Activated CD8-positive, alpha-beta memory T cell treated with anti-CD3 and anti-CD28 coated beads, Interleukin-2, amount 50 U/mL, for 4 hours (primary cell): ENCODE data around the gene ZBTB8A.
"Not testable (repeated sequence)": the region's sequence is repeated elsewhere in the genome, so short reads cannot be mapped to it uniquely, and the experiment has no call there.

Experiments
- DNase-seq: peaks from one replicate; pipeline ENCODE4 v3.0.0-alpha.2; 2020

Gene ZBTB8A

DNA sequence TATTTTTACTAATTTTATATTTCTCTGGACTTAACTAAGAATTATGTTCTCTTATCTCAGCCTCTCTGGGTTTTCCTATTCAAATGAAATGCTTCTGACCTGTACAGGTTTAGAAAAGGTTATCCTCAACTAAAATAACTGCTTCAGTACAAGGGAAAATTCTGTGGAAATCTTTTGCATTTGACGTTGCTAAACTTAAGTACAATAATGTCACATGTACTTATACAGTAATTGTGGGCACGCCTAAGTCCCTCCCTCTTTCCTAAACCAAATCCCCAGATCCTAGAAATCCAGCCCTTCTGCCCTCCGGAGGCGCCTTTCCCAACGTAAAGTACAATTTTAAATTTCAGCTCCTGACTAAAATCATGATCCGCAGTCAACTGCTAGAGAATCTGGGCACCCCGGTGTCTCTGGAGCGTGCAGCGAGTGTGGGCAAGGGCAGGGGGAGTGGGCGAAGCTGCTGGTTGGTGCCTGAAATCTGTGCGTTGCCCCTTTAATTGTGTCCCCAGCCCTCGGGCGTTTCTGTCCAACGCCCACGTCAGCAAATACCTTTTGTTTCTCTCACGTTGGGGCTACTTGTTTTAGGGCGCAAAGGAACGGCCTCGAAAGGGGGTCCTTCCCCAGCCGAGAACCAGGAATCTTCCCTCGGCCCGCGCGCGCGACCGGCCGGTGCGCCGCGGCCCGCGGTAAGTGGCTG, at the start of gene ZBTB8A:
Gene ZBTB8A, plus strand, starts transcription at position 541 of the 697 bp plus-strand sequence. CDS start 53,505 bp downstream, outside the sequence.
- no peak for DNase-seq

DNA sequence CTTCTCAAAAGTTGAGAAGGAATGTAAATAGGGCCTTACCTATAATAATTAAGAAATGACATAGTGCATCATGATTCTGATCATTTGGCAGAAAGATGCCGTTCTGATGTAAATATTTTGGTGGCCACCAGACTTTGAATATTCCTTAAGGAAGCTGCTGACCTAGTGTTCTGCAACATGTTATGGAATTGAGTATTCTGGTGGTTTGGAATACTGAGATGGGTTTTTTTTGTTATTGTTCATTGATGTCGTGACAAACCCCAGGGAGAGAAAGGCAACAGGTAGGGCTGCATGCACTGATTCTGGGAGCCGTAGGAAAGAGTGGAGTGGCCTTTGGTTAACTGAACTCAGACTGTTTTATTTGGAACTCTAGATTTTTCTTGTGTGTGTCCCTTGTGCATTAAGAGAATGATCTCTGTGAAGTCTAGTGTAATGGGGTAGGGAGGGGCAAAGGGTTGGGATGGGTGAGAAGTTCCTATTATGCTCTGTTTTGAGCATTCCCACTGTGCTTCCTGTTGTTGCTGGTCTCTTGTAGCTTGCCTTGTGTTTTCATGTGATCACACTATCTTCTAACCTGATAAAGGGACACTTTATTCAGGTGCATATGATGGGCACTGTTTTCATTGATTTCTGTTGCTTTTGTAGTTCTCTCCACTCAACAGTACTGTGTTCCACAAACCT, 49.3 kb upstream of the ZBTB8A start:
- no peak for DNase-seq

DNA sequence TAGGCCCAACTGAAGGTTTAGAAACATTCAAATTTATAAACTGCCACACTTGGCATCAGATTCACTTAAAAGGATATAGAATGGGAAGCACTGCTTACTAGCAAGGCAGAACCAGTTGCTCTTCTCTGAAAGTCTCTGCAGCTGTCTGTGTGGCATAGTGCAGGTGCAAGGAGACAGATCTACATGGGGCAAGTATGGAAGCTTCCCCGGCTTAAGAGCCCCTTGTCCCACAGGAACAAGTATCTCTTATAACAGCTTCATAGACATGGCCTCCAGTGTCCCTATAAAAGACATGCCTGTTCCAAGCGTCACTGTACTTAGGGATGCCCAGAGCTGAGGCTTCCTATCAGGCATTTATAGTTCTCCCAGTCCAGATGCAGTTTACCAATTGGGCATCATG, 47.8 kb upstream of the ZBTB8A start:
- no peak for DNase-seq

DNA sequence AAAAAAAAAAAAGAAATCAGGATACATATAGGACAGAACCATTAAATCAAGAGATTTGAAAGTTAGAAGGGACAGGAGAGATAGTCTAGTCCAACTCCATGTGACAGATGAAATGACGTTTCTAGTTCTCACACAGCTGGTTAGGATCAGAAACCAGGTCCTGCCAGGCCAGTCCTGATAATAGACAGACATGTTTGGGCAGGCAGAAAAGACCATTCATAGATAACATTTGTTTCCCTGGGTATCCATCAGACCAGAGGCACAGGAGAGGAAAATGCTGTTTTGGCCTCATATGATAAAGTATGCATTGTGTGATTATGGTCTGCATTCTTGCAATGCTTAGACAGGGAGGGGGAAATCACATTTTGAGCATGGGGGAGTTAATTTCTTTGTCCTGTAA, 45.0 kb upstream of the ZBTB8A start:
- no peak for DNase-seq

DNA sequence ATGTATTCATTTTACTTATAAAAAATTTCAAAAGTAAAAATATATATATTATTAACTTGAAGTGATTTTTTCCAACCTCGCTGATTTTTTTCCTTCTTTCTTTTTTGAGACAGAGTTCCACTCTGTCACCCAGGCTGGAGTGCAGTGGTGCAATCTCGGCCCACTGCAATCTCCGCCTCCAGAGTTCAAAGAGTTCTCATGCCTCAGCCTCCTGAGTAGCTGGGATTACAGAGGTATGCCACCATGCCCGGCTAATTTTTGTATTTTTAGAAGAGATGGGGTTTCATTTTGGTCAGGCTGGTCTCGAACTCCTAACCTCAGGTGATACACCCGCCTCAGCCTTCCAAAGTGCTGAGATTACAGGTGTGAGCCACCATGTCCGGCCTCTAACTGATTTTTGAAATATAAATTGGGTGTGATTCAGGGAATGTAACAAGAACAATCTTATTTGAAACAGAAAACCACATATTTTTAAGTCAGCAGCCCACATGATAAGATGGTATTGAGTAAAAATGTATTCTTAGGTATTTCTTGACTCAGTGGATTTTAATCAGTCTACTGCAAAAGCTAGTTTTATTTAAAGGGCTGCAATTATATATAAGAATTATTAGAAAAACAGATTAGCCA, 44.4 kb upstream of the ZBTB8A start:
- DNase-seq: no peak

DNA sequence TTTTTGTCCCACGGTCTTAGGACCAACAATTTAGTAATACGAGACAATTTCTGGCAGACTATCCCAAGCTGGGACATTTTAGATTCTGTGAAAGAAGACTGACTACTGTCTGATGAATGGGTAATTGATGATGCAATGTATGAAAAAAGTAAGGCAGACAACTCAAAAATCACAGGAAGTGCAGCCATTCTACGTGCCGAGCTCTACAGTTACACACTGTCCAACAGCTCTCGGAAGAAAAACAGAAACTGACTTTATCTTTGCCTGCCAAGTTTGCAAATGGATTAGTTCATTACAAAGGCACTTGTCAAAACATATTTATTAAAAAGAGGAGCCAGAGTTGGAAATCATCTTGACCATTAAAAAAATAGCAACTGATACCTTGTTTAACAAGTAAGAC, 43.1 kb upstream of the ZBTB8A start:
- no peak for DNase-seq

DNA sequence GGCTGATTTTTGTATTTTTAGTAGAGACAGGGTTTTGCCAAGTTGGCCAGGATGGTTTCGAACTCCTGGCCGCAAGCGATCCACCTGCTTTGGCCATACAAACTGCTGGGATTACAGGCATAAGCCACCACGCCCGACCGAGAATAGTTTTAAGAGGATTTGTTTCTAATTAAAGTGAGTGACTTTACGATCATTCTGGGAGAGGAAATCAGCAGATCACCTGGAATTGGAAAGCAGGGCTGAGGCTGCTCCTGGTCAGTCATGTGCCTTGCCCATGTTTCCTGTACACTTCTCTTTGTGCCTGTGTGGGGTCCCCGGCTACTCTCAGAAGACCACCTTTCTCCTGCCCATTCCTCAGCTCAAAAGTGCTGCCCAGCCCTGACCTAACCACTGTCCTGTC, 40.5 kb upstream of the ZBTB8A start:
- DNase-seq: no peak

DNA sequence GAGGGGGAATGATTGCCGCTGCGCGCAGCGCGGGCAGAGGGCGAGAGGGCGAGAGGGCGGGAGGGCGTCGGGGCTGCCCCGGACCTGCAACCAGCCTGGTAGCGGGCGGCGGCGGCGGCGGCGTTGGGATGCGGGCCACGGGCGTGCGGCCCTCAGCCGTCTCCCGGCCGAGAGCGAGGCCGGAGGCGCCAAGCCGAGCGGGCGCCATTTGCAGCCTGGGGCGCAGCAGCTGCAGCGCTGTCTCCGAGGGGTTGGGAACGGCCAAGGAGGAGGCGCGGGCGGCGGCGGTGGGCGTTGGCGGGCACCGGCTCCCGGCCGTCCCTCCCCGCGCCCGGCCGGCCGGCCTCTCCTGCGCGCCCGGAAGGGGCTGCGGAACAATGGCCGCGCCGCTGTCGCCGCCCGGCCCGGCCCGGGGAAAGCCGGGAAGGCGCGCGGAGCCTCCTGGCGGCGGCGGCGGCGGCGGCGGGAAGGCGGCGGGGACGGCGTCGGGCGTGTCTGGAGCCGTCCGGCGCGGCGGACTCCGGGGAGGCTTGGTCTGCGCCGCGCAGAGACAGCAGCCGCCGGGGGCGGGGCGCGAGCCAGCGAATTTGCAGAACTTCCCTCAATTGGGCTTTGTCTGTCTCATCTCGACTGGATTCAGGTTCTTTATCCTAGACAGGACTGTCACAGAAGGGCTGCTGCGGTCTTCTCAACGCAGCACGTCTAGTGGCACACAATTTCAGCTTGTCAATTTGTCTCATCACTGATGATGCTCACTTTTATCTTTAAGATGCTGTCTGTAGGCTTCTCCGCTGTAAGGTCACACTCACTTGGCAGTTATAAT, 38.6 kb upstream of the ZBTB8A start:
- DNase-seq: no peak

DNA sequence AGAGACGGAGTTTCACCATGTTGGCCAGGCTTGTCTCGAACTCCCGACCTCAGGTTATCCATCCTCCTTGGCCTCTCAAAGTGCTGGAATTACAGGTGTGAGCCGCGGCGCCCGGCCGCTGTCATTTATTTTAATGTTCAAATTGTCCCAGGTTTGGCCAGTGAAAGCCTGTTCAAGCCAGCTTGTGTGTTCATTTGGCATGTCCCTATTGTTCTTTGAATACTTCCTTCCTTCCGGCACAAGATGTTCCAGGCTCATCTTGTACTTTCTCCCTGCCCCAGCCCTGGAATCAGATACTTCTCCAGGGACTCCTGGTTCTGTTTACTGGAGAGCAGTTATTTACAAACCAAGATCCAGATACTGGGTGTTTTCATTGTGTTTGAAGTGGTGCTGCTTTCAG, 37.4 kb upstream of the ZBTB8A start:
- no peak for DNase-seq

DNA sequence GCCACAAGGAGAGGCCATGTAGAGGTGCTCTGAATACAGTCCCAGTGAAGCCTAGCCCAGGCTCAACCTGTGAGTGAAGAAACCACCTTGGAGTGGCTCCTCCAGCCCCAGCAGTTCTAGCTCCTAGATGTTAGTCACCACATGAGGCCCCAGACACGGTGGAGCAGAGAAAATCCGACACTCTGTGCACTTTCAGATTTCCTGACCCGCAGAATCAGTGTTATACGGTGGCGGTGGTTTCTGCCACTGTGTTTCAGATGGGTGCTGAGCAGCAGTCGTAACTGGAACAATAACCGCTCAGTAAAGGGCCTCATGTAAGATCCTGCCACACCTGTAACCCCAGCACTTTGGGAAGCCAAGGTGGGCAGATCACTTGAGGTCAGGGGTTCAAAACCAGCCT, 36.1 kb upstream of the ZBTB8A start:
- DNase-seq: no peak

DNA sequence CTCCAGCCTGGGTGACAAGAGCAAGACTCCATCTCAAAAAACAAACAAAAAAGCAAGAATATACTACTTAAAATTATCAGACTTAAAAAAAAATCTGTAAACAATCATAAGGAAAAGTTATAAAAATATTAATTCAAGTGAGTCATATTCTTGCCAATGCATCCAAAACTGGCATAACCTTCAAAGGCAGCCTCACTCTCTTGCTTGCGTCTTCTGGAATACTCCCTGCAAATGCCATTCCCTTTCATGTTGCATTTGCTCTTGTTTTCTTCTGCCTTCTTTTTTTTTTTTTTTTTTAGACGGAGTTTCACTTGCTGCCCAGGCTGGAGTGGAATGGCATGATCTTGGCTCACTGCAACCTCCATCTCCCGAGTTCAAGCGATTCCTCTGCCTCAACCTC, 32.2 kb upstream of the ZBTB8A start:
- DNase-seq: no peak

DNA sequence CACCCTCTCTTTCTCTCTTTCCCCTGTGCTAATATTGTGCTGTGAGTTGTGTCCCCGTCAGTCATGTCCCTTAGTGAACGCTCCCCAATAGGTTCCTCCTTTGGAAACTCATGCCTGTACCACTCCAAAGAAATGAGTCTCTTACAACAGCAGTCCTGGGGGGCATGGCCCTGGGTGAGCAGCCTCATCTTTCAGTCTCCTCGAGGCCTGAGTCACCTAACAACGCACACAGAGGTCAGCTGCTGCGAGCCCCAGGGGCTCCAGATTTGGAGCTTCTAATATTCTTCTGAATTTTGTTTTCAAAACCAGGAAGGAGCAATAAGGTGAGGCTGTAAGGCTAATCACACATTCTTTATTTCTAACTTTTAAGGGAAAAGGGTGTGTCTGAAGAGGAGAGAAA, 30.5 kb upstream of the ZBTB8A start:
- no peak for DNase-seq

DNA sequence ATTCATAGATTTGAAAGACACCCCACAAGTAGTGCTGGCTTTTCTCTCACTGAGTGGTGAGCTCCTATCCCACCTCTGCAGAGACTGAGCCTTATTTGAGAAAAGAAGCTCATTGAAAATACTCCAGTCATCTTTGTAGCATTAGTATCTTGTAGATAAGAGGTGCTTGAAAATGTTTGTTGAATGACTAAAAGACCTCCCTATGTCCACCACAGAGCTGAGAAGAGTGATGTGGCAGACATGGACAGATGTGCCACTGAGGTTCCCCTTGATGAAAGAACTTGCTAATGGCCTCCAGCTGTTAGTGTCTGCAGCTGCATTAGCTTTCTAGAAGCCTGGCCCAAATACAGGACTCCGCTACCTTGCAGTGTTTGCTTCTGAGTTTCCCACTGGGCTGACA, 29.3 kb upstream of the ZBTB8A start:
- DNase-seq: no peak

DNA sequence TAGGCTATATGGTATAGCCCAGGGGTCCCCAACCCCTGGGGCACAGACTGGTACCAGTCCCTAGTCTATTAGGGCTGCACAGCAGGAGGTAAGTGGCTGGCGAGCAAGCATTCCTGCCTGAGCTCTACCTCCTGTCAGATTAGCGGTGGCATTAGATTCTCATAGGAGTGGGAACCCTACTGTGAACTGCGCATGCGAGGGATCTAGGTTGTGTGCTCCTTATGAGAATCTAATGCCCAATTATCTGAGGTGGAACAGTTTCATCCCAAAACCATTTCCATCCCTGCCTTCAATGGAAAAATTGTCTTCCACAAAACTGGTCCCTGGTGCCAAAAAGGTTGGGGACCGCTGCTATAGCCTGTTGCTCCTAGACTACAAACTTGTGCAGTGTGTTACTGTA, 22.8 kb upstream of the ZBTB8A start:
- no peak for DNase-seq

DNA sequence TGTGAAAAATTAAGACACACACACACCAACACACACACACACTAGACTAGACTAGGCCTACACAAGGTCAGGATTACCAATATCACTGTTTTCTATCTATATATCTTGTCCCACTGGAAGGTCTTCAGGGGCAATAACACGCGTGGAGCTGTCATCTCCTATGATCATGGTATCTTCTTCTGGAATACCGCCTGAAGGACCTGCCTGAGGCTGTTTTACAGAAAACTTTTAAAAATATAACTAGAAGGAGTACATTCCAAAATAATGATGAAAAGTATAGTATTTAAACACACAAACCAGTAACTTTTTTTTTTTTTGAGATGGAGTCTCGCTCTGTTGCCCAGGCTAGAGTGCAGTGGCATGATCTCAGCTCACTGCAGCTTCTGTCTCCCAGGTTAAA, 20.3 kb upstream of the ZBTB8A start:
- no peak for DNase-seq

DNA sequence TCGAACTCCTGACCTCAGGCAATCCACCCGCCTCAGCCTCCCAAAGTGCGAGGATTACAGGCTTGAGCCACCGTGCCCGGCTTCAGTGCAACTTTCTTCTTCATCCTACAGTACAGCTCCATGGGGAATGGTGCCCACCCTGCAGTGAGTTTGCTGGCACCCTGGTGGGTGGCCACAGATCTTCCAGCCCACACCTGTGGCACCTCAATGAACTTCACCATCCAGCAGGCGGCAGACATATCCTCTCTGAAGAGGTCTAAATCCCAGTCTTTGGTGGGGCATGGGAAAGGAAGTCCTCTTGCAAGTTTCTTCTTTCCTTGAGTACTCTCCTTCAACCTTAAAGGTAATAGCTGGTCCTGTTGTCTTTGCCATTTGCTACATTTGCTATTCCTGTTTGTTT, 18.1 kb upstream of the ZBTB8A start:
- DNase-seq: no peak

DNA sequence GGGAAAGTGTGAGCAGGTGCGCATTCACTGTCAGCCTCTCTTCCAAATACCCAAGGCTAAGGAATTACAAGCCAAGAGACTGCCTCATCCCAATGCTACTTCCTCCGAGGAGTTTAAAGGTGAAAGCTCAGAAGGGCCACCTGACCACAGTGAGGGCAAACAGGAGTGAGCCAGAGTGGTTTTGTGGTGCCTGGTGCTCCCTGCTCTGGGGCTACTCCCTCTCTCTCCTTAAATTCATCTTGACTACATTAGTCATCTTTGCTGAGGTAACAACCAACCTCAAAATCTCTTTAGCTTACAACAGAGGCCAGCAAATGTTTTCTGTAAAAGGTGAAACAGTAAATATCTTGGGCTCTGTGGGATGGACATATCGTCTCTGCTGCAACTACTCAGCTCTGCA, 14.2 kb upstream of the ZBTB8A start:
- no peak for DNase-seq

DNA sequence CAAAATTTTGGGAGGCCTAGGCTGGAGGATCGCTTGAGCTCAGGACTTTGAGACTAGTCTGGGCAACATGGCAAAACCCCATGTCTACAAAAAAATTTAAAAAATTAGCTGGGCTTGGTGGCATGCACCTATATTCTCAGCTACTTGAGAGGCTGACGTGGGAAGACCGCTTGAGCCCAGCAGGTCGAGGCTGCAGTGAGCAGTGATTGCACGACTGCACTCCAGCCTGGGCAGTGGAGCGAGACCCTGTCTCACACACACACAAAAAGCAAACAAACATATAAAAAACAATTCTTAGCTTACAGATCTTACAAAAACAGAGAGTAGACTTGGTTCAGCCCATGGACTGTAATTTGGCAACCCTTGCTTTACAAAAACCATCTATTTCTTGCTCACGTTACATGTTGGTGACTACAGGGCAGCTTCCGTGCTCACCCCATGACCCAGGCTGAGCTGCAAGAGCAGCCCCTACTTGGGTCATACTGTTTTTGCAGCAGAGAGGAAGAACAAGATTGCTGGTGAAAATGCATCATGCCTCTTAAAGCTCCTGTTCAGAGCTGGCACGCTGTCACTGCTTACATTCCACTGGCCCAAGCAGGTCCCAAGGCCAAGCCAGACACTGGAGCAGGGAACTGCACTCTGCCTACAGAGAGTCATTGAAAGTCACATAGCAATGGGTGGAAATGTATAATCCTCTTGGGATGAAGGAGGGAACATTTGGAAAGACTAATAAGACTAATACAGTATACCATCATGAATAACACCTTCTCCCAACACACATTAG, 13.4 kb upstream of the ZBTB8A start:
- no peak for DNase-seq

DNA sequence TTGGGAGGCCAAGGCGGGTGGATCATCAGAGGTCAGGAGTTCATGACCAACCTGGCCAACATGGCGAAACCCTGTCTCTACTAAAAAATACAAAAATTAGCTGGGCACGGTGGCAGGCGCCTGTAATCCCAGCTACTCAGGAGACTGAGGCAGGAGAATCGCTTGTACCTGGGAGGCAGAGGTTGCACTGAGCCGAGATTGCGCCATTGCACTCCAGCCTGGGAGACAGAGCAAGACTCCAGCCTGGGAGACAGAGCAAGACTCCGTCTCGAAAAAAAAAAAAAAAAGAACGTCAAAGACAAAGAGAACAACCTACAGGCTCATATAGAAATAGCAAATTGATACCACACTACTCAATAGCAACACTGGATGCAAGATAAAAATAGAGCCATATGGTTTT, 10.7 kb upstream of the ZBTB8A start:
- not testable (repeated sequence) for DNase-seq

DNA sequence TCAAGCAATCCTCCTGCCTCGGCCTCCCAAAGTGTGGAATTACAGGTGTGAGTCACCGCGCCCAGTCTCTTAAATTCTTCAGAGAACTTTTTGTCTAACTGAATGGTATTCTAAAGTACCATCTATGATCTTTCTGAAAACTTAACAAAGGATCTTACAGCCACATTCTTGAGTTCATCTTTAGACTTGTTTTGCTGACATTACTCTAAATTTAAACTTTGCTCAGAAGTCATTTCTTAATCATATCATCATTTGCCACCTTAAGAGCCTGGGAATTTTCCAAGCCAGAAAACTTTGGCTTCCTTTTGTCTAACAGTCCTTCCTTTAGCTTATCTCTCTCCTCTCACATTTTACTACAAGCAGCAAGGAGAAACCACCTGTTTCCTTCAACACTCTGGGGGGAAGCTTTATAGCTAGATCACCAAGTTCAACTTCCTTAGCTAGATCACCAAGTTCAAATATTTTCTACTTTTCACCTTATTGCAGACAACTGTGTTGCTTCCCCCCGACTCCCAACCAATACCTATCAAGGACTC, 5.4 kb upstream of the ZBTB8A start:
- DNase-seq: no peak

DNA sequence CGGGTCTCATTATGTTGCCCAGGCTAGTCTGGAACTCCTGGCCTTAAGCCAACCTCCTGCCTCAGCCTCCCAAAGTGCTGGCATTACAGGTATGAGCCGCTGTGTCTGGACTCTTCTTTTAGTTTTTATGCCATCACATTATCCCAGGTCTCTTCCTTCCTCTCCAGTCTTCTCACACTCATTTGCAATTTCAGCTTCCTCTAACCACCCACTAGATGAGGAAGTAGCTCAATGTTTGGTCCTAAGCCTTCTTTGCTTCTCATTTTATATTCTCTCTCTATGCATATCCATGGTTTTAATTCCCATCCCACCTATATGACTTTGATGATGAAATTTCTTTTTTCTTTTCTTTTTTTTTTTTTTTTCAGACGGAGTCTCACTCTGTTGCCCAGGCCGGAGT, 3.1 kb upstream of the ZBTB8A start:
- no peak for DNase-seq

DNA sequence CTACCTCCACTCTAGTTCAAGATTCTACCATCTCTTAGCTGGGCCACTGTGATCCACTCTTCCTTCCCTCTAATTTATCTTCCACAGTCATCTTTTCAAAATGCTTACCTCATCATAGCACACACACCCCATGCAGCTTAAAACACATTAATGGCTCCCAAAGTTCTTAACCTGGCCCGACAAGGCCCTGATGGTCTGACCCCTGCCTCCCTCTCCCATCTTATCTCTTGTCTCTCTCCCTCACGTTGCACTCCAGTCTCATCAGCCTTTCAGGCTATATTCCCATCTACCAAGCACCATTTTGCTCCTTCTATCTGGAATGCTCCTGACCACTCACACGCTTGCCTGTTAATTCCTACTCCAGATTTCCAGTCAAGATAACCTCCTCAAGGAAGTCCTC, 2.5 kb upstream of the ZBTB8A start:
- DNase-seq: no peak
